Measurements from ENCODE around the gene PSMG2. TPM values are rescaled to one million over a fixed set of nuclear protein-coding genes. Genes with fewer than 3 reads are reported as not detected.
"Not testable (repeated sequence)": the region's sequence is repeated elsewhere in the genome, so short reads cannot be mapped to it uniquely, and the experiment has no call there.

PSMG2 gene
- total RNA-seq, 4 donors from 2014 or later, result 65.7 to 86.1 (median 69.7) TPM

DNA sequence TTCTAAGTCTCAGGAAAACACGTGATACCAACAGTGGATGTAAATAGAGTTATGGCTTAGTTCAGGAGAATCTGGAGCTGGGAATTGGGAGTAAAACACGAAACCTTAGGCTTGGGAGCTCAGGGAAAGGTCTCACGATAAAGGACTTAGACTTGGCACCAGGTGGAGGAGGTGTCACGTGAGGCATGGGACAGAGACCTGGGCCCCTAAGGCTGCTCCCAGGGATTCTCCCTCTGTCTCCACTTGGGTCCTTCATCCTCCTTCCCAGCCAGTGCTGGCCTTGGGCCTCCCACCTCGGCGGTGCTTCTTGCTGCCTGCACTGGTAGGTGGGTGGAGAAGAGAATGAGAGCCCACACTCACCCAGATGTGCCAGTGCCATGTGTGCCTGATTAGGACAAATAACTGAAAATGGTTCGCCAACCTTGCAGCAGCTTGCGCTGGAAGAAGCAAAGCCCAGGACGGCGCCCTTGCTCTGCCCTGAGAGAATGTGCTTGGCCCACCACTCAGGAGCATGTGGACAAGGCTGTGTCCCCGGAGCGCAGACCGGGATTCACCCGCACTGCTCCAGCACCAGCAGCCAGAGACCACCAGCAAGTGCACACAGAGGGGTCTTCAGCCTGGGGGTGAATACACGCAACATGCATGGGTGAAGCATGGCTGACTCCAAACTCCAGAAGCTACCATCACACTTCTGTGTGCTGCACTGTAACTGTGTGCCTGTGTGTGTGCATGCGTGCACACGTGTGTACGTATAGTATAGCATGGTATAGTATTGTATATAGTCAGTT is 48.1 kb downstream of the PSMG2 start:
- Histone ChIP-seq H3K27ac (no peak overlapping the region), H3K27me3 (no peaks in the 10 kb centered on the region), H3K4me3 (replicated peaks in 1 of 3) (no peak overlapping the region), H3K4me1 (no peaks in the 10 kb centered on the region), H3K36me3 (no peaks in the 10 kb centered on the region), H3K9me3 (no peaks in the 10 kb centered on the region)
- TF ChIP-seq, protein P1, sequence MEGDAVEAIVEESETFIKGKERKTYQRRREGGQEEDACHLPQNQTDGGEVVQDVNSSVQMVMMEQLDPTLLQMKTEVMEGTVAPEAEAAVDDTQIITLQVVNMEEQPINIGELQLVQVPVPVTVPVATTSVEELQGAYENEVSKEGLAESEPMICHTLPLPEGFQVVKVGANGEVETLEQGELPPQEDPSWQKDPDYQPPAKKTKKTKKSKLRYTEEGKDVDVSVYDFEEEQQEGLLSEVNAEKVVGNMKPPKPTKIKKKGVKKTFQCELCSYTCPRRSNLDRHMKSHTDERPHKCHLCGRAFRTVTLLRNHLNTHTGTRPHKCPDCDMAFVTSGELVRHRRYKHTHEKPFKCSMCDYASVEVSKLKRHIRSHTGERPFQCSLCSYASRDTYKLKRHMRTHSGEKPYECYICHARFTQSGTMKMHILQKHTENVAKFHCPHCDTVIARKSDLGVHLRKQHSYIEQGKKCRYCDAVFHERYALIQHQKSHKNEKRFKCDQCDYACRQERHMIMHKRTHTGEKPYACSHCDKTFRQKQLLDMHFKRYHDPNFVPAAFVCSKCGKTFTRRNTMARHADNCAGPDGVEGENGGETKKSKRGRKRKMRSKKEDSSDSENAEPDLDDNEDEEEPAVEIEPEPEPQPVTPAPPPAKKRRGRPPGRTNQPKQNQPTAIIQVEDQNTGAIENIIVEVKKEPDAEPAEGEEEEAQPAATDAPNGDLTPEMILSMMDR (IDR thresholded peaks at IDR 0.05), result no peak
- no peak for TF ChIP-seq POLR2A (IDR thresholded peaks at IDR 0.05)
- intact Hi-C loops (cut with DNase I), result no loop called here
- WGBS, 2 donors, result 91 to 95% methylated on average over 16 to 18 of the region's 18 CpGs
- DNase-seq, result no peak

DNA sequence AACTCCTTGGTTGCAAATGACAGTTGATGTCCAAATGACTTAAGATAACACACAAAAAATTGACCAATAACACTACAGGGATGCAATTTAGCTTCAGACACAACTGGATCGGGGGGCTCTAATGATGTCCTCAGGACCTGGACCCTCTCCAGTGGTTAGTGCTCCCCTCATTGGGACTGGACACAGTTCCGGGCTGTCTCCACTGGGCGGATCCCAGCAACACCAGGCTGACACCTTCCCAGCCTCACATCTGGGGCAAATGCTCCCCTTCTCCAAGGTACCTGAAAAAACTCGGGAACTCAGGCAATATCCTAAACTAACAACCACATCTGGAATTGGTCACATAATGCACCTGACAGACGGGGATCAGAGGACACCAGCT is 48.7 kb downstream of the PSMG2 start:
- Histone ChIP-seq H3K36me3 (no peaks in the 10 kb centered on the region), H3K4me1 (no peaks in the 10 kb centered on the region), H3K4me3 (replicated peaks in 1 of 3) (no peak overlapping the region), H3K9me3 (no peaks in the 10 kb centered on the region), H3K27me3 (no peaks in the 10 kb centered on the region), H3K27ac (no peak overlapping the region)
- intact Hi-C loops (cut with DNase I), result no loop called here
- DNase-seq, result no peak
- TF ChIP-seq POLR2A (IDR thresholded peaks at IDR 0.05), result no peak
- TF ChIP-seq, protein P1 (IDR thresholded peaks at IDR 0.05), result no peak
- 90 to 94% methylated on average over 4 to 5 of the region's 5 CpGs for WGBS, 2 donors

DNA sequence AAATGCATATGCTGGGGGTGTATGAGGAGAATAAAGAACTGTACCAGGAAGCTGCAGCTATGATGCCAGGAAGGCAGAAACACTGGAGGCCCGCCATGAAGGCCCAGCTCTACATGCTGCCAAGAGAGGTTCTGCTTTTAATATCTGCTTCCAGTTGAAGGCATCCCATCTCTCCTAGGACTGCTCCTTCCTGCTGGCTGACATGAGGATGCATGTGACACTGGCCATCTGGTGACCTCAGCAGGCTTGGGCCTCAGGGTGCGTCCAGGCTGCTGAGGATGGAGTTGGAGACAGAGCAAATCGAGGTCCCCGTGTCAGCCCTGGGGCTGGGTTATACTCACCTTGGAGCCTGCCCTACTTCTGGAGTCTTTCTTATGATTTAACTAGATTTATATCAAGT is 49.0 kb downstream of the PSMG2 start:
- no peaks in the 10 kb centered on the region for H3K27me3 ChIP-seq
- DNase-seq, result no peak
- TF ChIP-seq, protein P1 (IDR thresholded peaks at IDR 0.05), result no peak
- no peak for TF ChIP-seq POLR2A (IDR thresholded peaks at IDR 0.05)
- intact Hi-C loops (cut with DNase I), result no loop called here
- H3K36me3 ChIP-seq, result no peaks in the 10 kb centered on the region
- 72 to 78% methylated on average over 4 of the region's 4 CpGs for WGBS, 2 donors
- no peaks in the 10 kb centered on the region for H3K9me3 ChIP-seq
- no peak overlapping the region for H3K27ac ChIP-seq
- no peaks in the 10 kb centered on the region for H3K4me1 ChIP-seq
- no peak overlapping the region for H3K4me3 ChIP-seq (replicated peaks in 1 of 3)

DNA sequence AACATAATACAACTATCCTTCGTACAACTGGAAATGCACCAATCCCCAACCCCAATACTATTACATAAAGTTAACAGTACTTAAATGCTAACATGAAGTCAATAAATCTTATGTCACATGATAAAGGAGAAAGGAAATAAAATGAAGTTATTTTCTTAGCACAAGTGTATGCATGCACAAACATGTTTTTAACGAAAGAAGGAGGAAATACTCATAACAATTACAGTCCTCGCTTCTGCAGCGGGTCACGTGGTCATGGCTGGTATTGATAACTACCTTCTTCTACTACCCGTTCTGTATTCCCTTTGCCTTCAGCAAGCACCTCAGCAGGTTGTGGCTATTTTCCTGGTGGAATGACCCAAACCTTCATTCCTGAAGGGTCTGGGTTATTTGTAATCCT is 51.7 kb downstream of the PSMG2 start:
- Histone ChIP-seq H3K4me1 (no peaks in the 10 kb centered on the region), H3K27me3 (no peaks in the 10 kb centered on the region), H3K4me3 (replicated peaks in 1 of 3) (no peak overlapping the region), H3K27ac (no peak overlapping the region), H3K36me3 (no peaks in the 10 kb centered on the region), H3K9me3 (no peaks in the 10 kb centered on the region)
- TF ChIP-seq POLR2A (IDR thresholded peaks at IDR 0.05), result no peak
- TF ChIP-seq, protein P1 (IDR thresholded peaks at IDR 0.05), result no peak
- intact Hi-C loops (cut with DNase I), result no loop called here
- 88 to 92% methylated on average over 6 of the region's 6 CpGs for WGBS, 2 donors
- DNase-seq, result no peak

DNA sequence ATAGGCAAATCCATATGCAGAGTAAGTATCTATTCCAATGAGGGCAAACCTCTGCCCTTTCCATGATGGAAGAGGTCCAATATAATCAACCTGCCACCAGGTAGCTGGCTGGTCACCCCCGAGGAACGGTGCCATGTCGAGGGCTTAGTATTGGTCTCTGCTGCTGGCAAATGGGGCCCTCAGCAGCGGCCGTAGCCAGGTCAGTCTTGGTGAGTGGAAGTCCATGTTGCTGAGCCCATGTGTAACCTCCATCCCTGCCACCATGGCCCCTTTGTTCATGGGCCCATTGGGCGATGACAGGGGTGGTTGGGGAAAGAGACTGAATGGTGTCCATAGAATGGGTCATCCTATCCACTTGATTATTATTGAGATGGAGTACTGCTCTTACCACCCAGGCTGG is 52.8 kb downstream of the PSMG2 start:
- intact Hi-C loops (cut with DNase I); H3K4me3 ChIP-seq (replicated peaks in 1 of 3); H3K4me1 ChIP-seq; H3K36me3 ChIP-seq; H3K27me3 ChIP-seq; DNase-seq; H3K9me3 ChIP-seq; H3K27ac ChIP-seq: not testable (repeated sequence)
- 98 to 100% methylated on average over 1 to 6 of the region's 6 CpGs for WGBS, 2 donors

DNA sequence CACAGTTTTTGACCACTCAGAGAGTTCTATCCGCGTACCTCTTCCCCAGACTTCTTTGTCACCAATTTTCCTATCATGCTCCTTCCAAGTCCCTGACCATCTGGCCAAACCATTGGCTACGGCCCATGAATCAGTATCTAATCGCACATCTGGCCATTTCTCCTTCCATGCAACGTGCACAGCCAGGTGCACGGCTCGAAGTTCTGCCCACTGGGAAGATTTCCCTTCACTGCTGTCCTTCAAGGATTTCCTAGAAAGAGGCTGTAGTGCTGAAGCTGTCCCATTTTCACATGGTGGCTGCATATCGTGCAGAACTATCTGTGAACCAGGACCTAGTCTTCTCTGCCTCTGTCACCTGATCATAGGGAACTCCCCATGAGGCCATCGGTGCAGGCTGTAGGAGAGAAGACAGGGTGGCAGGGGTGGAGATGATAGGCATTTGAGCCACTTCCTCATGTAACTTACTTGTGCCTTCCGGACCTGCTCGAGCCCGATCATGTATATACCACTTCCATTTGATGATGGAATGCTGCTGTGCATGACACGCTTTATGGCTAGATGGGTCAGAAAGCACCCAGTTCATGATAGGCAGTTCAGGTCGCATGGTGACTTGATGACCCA is 53.9 kb downstream of the PSMG2 start:
- WGBS, 2 donors, result 94 to 96% methylated on average over 14 of the region's 14 CpGs
- H3K36me3 ChIP-seq; H3K9me3 ChIP-seq; H3K27ac ChIP-seq; H3K4me3 ChIP-seq (replicated peaks in 1 of 3); H3K27me3 ChIP-seq; DNase-seq; H3K4me1 ChIP-seq; intact Hi-C loops (cut with DNase I): not testable (repeated sequence)

DNA sequence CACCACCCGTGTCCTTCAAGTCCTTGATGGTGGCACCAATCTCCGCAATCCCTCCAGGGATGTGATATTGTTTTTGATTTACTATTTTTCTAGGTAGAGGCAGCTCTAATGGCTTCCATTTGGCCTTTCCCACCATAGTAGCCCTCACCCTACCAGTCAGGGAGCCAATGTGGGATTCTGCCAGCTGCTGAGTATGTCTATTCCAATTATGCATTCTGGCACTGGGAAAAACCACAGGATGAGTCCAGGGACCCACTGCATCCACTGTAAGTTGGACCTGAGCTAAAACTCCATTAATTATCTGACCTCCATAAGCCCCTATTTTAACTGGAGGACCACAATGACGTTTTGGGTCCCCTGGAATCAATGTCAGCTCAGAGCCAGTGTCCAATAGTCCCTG is 55.7 kb downstream of the PSMG2 start:
- WGBS, 2 donors, result 87 to 95% methylated on average over 3 of the region's 3 CpGs
- H3K9me3 ChIP-seq; intact Hi-C loops (cut with DNase I): not testable (repeated sequence)

More for the DNA sequence above, 55.7 kb downstream of the PSMG2 start:
- H3K4me3 ChIP-seq (replicated peaks in 1 of 3); H3K4me1 ChIP-seq; DNase-seq; H3K27ac ChIP-seq; H3K27me3 ChIP-seq; H3K36me3 ChIP-seq: not testable (repeated sequence)

Measured in thyroid gland (tissue), 4 donors.